Activated T-helper 1 cell treated with anti-CD3 and anti-CD28 coated beads, Interleukin-12 subunit alpha, Interleukin-12 subunit beta, Interleukin-2, Interleukin-4 antibody, amounts not matched to agents 30 ng/mL and 10 ng/mL and 1 ng/mL, durations not matched to agents 14 hours and 24 hours and 36 hours (primary cell): Measurements from ENCODE around the gene RASSF8. TPM values are rescaled to one million over a fixed set of nuclear protein-coding genes. Genes with fewer than 3 reads are reported as not detected.

Source experiments
- DNase-seq: peaks from one replicate; pipeline ENCODE4 v3.0.0; 2021; ENCODE audit warnings: low spot score
- H3K27ac Mint-ChIP-seq: one replicate; pipeline ENCODE4 v1.8.0; 2021; ENCODE audit warnings: mild to moderate bottlenecking, mixed read lengths
- H3K27me3 Mint-ChIP-seq: one replicate; pipeline ENCODE4 v1.8.0; 2022; ENCODE audit warnings: mild to moderate bottlenecking, moderate library complexity, mixed read lengths; ENCODE audit not compliant: insufficient read depth
- H3K36me3 Mint-ChIP-seq: one replicate; pipeline ENCODE4 v1.8.0; 2021; ENCODE audit warnings: low read depth, mixed read lengths
- H3K4me1 Mint-ChIP-seq: one replicate; pipeline ENCODE4 v1.8.0; 2021; ENCODE audit warnings: low read depth, mixed read lengths
- H3K4me3 Mint-ChIP-seq: one replicate; pipeline ENCODE4 v1.8.0; 2021; ENCODE audit warnings: mild to moderate bottlenecking, moderate library complexity, mixed read lengths
- H3K9me3 Mint-ChIP-seq: one replicate; pipeline ENCODE4 v1.8.0; 2021; ENCODE audit warnings: mixed read lengths
- intact Hi-C: fragments of 100-400 bp; cut with micrococcal nuclease; formaldehyde crosslinking; loops from one replicate; pipeline ENCODE4 v1.15.1; 2024
- total RNA-seq: library from RNA; stranded (reverse); gene quantifications from 2 replicates; pipeline ENCODE4 v1.2.3, GENCODE V29; 2022

The RASSF8 gene
- total RNA-seq, 1 donor from 2014 or later: 0.13 TPM

DNA sequence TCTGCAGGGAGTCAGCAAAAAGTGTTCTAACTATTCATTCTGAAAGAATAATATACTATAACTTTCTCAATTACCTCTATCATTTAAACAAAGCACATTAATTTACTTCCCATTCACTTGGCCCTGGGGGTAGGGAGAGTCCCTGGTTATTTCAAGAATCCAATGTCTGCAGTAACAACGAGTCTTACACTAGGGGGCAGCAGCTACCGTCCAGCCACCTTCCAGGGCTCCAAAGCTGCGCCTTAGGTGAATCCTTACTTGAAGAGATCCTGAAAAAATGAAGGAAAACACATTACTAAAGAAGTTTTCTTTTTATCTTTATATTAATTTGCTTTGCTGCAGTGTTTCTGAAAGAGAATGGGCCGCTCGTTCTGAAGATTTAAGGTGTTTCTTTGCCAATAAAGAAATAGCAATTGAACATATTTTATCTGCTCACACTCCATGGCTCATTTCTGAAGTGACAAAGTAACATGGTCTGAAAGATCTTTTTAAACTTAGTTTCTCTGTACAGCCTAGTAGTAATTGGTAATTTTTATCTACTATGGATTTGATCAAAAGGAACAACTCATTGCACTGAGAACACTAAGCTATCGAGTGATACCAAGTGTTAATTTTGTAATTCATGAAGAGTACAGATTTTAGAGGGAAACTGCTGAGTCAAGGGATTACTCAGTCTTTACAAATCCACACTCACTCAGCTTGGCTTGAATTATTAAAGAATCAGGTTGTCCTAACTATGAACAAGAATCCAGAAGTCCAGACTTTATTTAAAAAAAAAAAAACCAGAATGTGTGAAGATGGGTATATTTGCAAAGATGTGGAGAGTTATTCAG lies 138.8 kb downstream of the RASSF8 start:
- Mint-ChIP-seq H3K4me3 (no peak overlapping the region), H3K36me3 (no peaks in the 10 kb centered on the region), H3K27ac (no peak overlapping the region), H3K4me1 (no peaks in the 10 kb centered on the region), H3K9me3 (no peaks in the 10 kb centered on the region), H3K27me3 (peaks cover 26% of the 10 kb centered on the region)
- peak; percentile 14 for DNase-seq
- intact Hi-C loops: loop anchor here (1.0 to 5.0 kb wide), 6 partner anchors 428 to 790 kb away; no protein-coding TSS in a partner anchor

DNA sequence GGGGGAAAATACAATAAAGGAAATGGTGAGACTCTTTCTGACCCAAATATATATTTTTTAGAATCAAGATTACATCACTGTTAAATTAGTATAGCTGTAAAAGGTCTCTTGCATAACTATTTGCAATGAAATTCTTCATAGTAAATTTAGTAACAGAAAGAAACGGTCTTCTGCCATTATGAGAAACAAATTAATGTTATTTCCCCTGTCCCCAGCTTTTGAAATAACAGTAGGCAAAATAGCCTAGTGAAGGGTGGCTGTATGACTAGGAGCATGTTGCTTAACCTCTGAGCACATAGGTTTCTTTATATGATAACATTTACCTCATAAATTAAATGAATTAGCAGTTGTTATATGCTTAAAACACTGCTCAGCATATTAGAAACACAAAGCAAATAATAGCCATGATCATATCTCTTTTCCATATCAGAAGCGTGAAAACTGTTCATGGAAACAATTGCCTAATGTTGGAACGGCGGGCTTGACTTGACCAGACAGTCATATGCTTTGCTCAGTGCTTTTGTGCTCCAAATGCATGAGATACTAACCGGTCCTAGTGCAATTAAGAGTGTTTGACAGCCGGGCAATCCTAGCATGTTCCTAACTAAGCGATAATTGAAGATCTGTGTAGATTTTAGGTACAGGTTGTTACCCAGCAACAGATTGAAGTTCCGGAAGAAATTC lies 142.3 kb downstream of the RASSF8 start:
- H3K27me3 Mint-ChIP-seq: peaks cover 26% of the 10 kb centered on the region
- H3K36me3 Mint-ChIP-seq: no peaks in the 10 kb centered on the region

DNA sequence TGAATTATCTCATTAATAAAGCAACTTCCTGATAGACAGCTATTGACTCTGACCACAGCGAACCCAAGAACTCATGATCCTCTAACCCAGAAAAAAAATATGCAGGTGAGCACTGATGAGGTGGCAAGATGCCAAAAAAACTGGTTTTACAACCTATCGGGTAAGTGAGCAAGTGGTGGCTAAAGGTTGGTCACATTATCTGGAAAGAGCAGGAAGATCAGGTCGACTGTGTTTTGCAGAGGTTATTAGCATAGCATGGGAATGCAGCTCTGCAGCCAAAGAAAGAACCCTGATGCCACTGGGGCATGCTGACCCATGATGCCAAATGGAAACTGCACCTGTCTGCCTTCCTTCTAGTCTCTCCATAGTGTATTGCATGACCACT lies 142.9 kb downstream of the RASSF8 start:
- Mint-ChIP-seq H3K36me3 (no peaks in the 10 kb centered on the region), H3K9me3 (no peaks in the 10 kb centered on the region), H3K4me1 (no peaks in the 10 kb centered on the region), H3K27ac (no peak overlapping the region), H3K27me3 (peaks cover 27% of the 10 kb centered on the region), H3K4me3 (no peak overlapping the region)
- no peak for DNase-seq
- intact Hi-C loops: no loop called here

More for the DNA sequence above, 142.3 kb downstream of the RASSF8 start:
- intact Hi-C loops: no loop called here
- DNase-seq: no peak
- no peaks in the 10 kb centered on the region for H3K9me3 Mint-ChIP-seq
- no peak overlapping the region for H3K27ac Mint-ChIP-seq
- no peak overlapping the region for H3K4me3 Mint-ChIP-seq
- no peaks in the 10 kb centered on the region for H3K4me1 Mint-ChIP-seq

DNA sequence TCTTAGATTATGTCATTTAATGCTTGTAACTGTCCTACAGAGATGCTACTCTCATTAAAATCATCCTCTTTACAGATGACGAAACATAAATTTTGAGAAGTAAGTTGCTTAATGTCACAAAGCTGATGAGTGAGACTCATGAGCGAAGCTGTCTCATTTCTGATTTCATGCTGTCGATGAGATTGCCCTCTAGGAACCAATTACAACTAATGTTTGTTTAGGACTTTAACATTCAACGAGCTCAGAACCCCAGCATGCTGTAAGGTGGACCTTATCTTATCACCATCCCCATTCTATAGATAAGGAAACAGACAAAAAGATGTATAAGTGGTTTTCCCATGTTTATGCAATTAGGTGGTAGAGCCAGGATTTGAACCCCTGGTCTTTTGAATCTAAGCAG lies 143.3 kb downstream of the RASSF8 start:
- no peaks in the 10 kb centered on the region for H3K9me3 Mint-ChIP-seq
- intact Hi-C loops: no loop called here
- no peak overlapping the region for H3K27ac Mint-ChIP-seq
- H3K4me1 Mint-ChIP-seq: no peaks in the 10 kb centered on the region
- no peak overlapping the region for H3K4me3 Mint-ChIP-seq
- no peak for DNase-seq
- no peaks in the 10 kb centered on the region for H3K36me3 Mint-ChIP-seq
- H3K27me3 Mint-ChIP-seq: peaks cover 31% of the 10 kb centered on the region

DNA sequence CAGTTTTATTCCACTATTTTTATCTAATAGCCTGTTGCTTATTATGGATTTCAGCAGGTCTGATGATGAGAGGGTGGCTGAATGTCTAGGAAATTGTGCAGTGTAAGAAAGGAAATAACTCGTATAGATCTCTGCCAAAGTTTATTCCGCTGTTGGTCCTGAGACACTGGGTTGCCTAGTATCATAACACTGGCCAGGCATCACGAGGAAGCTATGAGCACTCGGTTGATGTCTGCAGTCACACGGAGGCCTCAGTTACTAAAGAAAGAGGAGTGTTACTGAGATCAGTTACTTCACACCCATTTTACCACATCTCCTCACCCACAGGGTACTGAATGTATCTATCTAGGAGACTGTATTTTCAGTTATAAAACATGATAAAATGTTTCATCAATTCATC lies 144.5 kb downstream of the RASSF8 start:
- intact Hi-C loops: no loop called here
- Mint-ChIP-seq H3K27me3 (peaks cover 36% of the 10 kb centered on the region), H3K4me3 (no peak overlapping the region), H3K9me3 (no peaks in the 10 kb centered on the region), H3K4me1 (no peaks in the 10 kb centered on the region), H3K27ac (no peak overlapping the region), H3K36me3 (no peaks in the 10 kb centered on the region)
- no peak for DNase-seq

DNA sequence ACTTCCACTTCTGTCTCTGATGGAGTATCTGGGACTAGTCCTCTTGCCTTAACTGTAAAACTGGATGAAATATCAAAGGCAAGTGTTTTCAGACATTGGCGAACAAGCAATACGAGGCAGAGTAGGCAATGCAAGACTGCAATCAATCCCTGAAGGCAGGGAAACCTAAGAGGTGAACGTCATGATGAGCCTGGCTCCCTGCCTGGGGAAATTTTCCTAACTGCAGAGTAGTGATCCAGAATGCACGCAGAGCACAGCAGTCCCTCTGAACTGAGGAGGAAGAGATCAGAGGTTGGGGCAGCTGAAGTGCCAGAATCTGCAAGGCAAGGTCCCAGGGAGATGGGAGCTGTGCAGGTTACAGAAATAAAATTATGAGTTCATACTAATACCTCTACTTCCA lies 147.9 kb downstream of the RASSF8 start:
- DNase-seq: no peak
- Mint-ChIP-seq H3K4me1 (no peaks in the 10 kb centered on the region), H3K4me3 (no peak overlapping the region), H3K9me3 (no peaks in the 10 kb centered on the region), H3K27me3 (peaks cover 40% of the 10 kb centered on the region), H3K36me3 (no peaks in the 10 kb centered on the region), H3K27ac (no peak overlapping the region)
- intact Hi-C loops: no loop called here

DNA sequence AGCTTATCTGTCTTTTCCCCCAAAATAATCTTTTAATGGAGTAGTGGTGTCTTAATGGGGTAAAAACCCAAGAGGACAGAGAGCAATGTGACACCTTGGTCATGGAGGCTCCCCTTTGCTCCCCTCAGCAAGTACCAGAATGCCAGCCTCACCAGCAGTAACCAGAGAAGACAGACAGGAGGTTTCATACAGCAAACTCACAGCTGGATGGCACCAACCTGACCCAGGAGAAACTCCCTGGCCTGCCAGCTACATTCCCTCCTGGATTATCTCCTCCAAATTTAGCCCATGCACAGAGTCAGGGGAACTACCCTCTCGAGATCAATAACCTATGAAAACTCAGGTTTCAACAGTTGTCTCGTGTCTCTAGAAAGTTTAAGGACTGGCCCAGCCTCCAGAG lies 150.4 kb downstream of the RASSF8 start:
- no peak overlapping the region for H3K27ac Mint-ChIP-seq
- H3K9me3 Mint-ChIP-seq: no peaks in the 10 kb centered on the region
- DNase-seq: no peak
- peaks cover 4% of the 10 kb centered on the region for H3K4me1 Mint-ChIP-seq
- H3K36me3 Mint-ChIP-seq: no peaks in the 10 kb centered on the region
- peaks cover 56% of the 10 kb centered on the region for H3K27me3 Mint-ChIP-seq
- intact Hi-C loops: no loop called here
- H3K4me3 Mint-ChIP-seq: no peak overlapping the region

- H3K36me3 Mint-ChIP-seq: no peaks in the 10 kb centered on the region
- intact Hi-C loops: no loop called here
- no peaks in the 10 kb centered on the region for H3K9me3 Mint-ChIP-seq
- no peak overlapping the region for H3K27ac Mint-ChIP-seq
- DNase-seq: no peak
- no peak overlapping the region for H3K4me3 Mint-ChIP-seq
- peaks cover 57% of the 10 kb centered on the region for H3K27me3 Mint-ChIP-seq
- H3K4me1 Mint-ChIP-seq: peaks cover 5% of the 10 kb centered on the region
Measured at GRCh38 chr12:26109343-26109881, 150.9 kb downstream of the RASSF8 start.

- H3K9me3 Mint-ChIP-seq: no peaks in the 10 kb centered on the region
- H3K36me3 Mint-ChIP-seq: no peaks in the 10 kb centered on the region
- H3K27ac Mint-ChIP-seq: no peak overlapping the region
- intact Hi-C loops: loop anchor here (10.0 kb wide), 1 partner anchor 903 kb away; the partner anchor contains the start of gene TM7SF3
- peaks cover 70% of the 10 kb centered on the region for H3K27me3 Mint-ChIP-seq
- no peak for DNase-seq
- peaks cover 5% of the 10 kb centered on the region for H3K4me1 Mint-ChIP-seq
- peak overlapping the region; percentile 16 for H3K4me3 Mint-ChIP-seq
Measured at GRCh38 chr12:26112232-26112631, 153.8 kb downstream of the RASSF8 start.

- peak overlapping the region; percentile 16 for H3K4me3 Mint-ChIP-seq
- peaks cover 70% of the 10 kb centered on the region for H3K27me3 Mint-ChIP-seq
Measured at GRCh38 chr12:26112703-26113147, 154.2 kb downstream of the RASSF8 start.

GRCh38 chr12:26113181-26113654 lies 154.7 kb downstream of the RASSF8 start:
- Mint-ChIP-seq H3K9me3 (no peaks in the 10 kb centered on the region), H3K4me3 (no peak overlapping the region), H3K4me1 (peaks cover 5% of the 10 kb centered on the region), H3K36me3 (no peaks in the 10 kb centered on the region), H3K27me3 (peaks cover 72% of the 10 kb centered on the region), H3K27ac (no peak overlapping the region)
- DNase-seq: no peak
- intact Hi-C loops: loop anchor here (10.0 kb wide), 1 partner anchor 902 kb away; the partner anchor contains the start of gene TM7SF3

More at GRCh38 chr12:26112703-26113147, 154.2 kb downstream of the RASSF8 start:
- no peaks in the 10 kb centered on the region for H3K36me3 Mint-ChIP-seq
- DNase-seq: no peak
- intact Hi-C loops: loop anchor here (10.0 kb wide), 1 partner anchor 902 kb away; the partner anchor contains the start of gene TM7SF3
- H3K27ac Mint-ChIP-seq: no peak overlapping the region
- H3K9me3 Mint-ChIP-seq: no peaks in the 10 kb centered on the region
- H3K4me1 Mint-ChIP-seq: peaks cover 5% of the 10 kb centered on the region

GRCh38 chr12:26113853-26114719 lies 155.6 kb downstream of the RASSF8 start:
- peak; percentile 37 for DNase-seq
- no peak overlapping the region for H3K27ac Mint-ChIP-seq
- peaks cover 5% of the 10 kb centered on the region for H3K4me1 Mint-ChIP-seq
- H3K9me3 Mint-ChIP-seq: no peaks in the 10 kb centered on the region
- intact Hi-C loops: loop anchor here (1.0 to 10.0 kb wide), 2 partner anchors 9 to 901 kb away; partner anchors contain the start of gene TM7SF3
- no peaks in the 10 kb centered on the region for H3K36me3 Mint-ChIP-seq
- peaks cover 72% of the 10 kb centered on the region for H3K27me3 Mint-ChIP-seq
- peak overlapping the region; percentile 76 for H3K4me3 Mint-ChIP-seq
